HG02763 (cell line): Measurements from ENCODE around the gene SVIL.
"Not testable (repeated sequence)": the region's sequence is repeated elsewhere in the genome, so short reads cannot be mapped to it uniquely, and the experiment has no call there.

Source experiments
- ATAC-seq: cut with Tn5 transposase; IDR thresholded peaks from one replicate; pipeline ENCODE4 v1.9.1; 2021; ENCODE audit warnings: mild to moderate bottlenecking, moderate library complexity; ENCODE audit not compliant: unreplicated experiment

The SVIL gene

DNA sequence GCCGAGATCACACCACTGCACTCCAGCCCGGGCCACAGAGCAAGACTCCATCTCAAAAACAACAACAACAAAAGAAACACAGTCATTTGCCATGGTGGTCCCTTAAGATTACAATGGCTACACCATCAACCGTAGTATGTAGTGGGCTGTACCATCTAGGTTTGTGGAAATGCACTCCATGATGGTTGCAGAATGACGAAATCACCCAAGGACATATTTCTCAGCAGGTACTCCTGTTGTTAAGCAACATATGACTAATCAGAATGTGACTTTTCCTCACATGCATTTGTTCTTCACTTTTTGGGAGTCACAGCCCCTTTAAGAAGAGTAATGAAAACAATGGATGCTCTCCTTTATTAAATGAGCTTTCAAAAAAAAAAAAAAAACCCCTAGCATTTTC lies 11.0 kb downstream of the SVIL start:
- no peak for ATAC-seq

GRCh38 chr10:29622382-29622922 lies 12.3 kb downstream of the SVIL start:
- ATAC-seq: no peak

DNA sequence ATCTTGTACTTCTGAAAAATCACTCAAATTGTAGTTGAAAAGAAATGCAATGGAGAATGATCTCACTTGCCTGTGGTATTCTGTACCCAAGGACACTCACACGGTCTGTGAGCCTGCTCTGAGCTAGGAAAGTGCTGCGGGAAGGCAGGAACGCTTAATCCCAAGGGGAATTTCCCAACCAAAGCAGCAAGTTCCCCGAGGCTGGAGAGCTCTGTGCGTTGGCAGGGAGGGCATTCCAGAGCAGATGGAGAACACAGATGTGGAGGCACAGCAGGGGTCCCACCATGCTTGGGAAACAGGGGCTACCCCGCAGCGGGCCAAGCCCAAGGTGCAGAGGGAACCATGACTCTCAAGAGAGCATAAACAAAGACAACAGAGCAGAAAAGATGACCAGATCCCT lies 13.6 kb downstream of the SVIL start:
- ATAC-seq: no peak

GRCh38 chr10:29620112-29620690 lies 14.6 kb downstream of the SVIL start:
- ATAC-seq: no peak

GRCh38 chr10:29619241-29619669 lies 15.5 kb downstream of the SVIL start:
- no peak for ATAC-seq

DNA sequence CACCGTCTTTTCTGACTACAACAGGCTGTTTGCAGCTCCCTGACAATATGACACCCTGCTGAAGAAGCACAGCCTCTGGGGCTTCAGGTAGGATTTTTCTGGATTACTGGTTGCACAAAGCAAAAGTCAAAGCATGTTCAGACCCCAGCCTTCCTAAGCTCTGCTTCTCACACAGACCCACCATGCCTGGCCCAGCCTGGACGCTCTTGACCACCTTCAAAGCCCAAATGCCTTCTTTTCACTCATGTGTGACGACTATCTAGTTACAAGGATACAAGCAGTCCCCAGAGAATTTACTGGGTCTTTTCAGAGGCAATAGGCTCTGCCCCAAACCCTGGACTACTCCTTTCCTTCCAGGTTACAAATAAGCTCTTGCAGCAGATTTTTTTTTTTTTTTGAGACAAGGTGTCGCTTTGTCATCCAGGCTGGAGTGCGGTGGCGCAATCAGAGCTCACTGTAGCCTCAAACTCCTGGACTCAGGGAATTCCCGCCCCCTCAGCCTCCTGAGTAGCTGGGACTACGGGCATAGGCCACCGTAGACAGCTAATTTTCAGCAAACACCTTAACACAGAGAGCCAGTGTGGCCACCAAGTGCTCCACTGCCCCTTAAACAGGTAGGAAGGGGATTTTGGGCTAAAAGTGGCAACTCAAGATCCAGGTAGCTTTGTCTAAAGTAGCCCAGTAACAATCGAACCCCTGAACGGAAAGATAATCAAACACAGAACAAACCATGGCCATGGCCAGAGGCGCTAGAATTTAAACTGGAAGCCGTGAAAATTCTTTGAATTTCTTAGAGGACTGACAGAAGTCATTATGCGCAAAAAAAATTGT lies 16.2 kb downstream of the SVIL start:
- ATAC-seq: no peak

DNA sequence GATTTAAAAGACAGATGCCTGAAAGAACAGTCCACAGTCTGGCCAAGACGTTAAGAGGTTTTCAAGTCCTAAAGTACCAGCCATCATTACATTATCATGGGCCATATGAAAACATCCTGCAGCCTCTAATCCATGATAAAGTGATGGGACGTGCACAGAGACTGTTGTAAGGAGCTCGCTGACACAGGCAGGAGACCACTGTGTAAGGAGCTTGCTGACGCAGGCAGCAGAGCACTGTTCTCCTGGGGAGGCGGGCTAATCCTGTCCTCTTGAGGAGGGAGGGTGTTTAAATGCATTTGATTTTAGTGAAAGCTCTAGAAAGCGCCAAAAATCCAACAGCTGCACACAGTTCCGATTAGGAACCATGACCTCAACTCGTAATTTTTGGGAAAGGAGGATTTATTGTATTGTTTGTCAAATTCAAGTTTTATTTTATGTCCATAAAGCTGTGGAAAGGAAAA lies 16.9 kb downstream of the SVIL start:
- no peak for ATAC-seq

GRCh38 chr10:29616542-29616941 lies 18.2 kb downstream of the SVIL start:
- ATAC-seq: no peak

DNA sequence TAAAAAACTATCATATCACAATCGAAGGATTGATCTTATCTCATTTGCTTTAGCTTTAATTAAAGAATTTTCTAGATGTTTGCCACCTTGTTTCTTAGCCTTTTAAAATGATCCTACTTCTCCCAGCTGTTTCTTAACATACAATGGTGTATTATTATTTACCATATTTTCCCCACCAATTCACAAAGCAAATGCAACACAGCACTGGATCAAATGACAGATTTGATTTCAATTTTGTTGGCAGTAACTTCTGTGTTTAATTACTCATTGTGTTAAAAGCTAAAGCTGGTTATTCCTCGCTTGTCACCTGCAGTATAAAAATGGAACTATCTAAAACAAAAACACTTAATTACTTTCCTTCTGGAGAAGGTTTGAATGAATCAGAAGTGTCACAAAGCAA lies 19.6 kb downstream of the SVIL start:
- ATAC-seq: no peak

DNA sequence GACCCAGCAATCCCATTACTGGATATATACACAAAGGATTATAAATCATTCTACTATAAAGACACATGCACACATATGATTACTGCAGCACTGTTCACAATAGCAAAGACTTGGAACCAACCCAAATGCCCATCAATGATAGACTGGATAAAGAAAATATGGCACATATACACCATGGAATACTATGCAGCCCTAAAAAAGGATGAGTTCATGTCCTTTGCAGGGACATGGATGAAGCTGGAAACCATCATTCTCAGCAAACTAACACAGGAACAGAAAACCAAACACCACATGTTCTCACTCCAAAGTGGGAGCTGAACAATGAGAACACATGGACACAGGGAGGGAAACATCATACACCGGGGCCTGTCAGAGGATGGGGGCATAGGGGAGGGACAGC lies 20.5 kb downstream of the SVIL start:
- not testable (repeated sequence) for ATAC-seq

- no peak for ATAC-seq
Measured at GRCh38 chr10:29613791-29614190, 21.0 kb downstream of the SVIL start.

DNA sequence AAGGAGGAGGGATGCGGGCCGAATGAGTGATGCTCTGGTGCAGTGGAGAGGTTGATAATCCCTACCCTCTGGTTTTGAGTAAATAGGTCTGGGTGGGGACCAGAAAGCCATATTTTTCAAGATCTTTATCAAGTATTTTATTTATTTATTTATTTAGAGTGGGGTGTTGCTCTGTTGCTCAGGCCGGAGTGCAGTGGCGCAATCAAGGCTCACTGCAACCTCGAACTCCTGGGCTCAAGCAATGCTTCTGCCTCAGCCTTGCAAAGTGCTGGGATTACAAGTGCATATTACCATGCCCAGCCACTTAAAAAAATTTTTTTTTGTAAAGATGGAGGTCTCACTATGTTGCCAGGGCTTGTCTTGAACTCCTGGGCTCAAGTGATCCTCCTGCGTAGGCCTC lies 21.6 kb downstream of the SVIL start:
- ATAC-seq: no peak

DNA sequence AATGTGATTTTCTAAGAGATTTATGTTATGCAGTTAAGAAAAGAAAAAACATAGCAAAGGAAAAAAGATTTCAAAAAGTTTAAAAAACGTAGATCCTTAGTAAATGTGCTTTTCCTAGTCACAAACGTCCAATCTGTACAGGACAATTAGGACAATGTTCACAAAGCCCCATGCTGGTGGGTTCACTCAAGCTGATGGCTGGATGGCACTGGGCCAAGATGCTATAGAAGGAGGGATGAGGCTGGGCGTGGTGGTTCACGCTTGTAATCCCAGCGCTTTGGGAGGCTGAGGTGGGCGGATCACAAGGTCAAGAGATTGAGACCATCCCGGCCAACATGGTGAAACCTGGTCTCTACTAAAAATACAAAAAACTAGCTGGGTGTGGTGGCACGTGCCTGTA lies 22.1 kb downstream of the SVIL start:
- ATAC-seq: no peak

GRCh38 chr10:29611781-29612381 lies 22.9 kb downstream of the SVIL start:
- ATAC-seq: no peak

DNA sequence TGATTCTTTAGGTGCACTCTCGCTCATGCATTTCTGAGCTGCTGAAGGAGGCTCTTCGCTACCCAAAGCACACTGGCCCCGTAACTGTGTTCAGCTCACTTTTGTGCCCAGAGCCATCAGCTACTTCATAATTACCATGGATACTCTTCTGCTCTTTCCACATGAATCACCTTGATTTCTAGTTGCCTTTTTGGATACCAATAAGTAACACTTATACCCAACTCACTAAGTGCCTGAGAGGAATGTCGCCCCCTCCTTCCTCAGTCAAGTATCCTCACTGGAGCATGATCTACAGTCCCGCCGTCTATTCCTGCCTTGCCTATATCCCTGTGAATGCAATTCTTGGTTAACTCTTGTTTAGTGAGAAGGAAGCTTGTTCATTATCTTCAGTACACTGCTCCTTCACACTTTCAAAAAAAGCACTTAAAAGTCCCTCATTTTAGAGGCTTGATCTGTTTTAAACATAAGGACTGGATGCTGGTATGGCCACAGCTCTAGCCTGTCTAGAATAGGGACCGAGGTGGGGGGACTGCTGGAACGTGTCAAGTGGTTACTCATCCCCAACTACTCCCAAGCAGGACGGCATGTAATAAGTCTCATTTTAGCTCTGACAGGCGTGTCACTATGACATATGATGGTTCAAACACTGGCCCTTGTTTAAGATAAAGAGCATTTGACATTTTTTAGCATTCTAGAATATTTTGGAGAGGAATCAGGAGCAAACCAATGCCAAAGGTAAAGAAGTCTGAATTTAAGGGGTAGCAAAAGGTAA lies 23.7 kb downstream of the SVIL start:
- ATAC-seq: no peak

- ATAC-seq: not testable (repeated sequence)
Measured at GRCh38 chr10:29610331-29610730, 24.4 kb downstream of the SVIL start.

DNA sequence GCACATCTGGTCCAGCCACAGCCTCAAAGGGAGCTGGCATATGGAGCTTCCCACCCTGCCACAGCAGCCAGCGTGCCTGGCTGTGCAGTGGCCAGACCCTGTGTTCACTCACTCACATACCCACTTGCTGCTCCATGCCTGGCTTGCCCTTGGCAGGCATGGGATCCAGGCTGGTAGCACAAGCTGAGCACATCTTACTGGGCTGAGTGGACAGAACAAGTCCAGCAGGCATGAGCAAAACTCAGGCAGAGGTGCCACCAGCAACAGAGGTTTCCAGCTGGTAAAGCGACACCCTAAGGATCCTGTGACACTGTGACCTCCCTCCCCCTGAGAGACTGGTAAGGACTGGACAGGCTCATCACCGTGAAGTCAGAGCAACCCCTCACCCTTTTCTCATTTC lies 25.1 kb downstream of the SVIL start:
- ATAC-seq: no peak

DNA sequence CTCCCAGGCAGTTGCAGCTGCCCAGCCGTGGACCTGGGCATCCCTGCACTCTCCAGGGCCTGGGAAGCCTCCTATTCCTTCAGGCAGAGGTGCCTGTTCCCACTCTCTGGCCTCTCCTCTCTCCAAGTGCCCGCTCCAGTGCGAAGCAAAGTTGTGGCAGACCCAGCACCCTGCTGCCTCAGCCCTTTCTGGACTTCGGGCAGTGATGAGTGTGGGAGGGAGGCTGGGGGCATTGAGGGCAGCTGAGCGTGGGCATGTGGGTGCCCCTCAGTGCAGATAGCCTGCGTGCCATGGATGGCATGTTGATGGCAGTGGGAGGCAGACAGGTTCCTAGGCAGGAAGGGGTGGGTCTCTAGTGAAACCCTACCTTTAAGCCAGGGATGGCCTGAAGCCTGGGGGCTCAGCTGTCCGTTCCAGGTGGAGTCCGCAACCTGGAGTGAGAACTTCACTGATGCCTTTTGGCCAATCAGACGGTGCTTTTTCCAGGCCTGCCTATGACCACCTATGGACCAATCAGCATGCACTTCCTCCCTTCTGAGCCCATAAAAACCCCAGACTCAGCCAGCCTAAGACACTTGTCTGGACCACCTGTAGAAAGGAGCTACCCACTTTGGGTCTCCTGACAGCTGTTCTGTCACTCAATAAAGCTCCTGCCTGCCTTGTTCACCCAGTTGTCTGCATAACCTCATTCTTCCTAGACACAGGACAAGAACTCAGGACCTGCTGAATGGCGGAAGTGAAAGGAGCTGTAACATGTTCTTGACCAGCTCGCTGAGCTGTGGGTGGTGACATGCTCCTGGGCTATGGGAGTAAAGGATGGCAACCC lies 26.1 kb downstream of the SVIL start:
- ATAC-seq: no peak

GRCh38 chr10:29608062-29608461 lies 26.7 kb downstream of the SVIL start:
- ATAC-seq: no peak

DNA sequence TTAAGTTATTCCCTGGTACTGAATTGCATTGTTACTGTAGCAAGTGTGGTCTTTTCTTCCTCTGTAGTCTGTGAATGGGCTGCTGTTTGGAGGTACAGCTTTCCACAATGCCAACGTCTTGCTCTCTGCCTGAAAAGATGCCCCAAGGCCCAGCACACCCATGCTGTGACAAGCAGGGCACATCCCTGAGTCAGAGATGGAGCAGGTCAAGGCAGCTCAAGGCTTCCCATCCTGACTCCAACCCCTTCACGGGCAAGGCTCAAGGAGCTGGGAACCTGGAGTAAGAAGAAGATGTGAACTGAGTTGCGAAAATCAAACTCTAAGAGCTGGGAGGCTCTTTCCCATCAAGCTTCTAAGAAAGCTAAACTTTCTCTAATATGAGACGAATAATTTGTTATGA lies 27.2 kb downstream of the SVIL start:
- no peak for ATAC-seq
